Mesenchymal stem cell (in vitro differentiated cells and primary cell): ENCODE results near the gene BRD4.

Experiments
- DNase-seq: peaks from one replicate; pipeline ENCODE4 v3.0.0-alpha.2; 2013
- H2AFZ ChIP-seq: one replicate; pipeline ENCODE4 v1.6.1; 2013; ENCODE audit warnings: low read depth, mild to moderate bottlenecking, control low read depth, inconsistent platforms, low read length, moderate library complexity
- H2AK5ac ChIP-seq: 2 replicates; pipeline ENCODE4 v1.6.1; 2013; ENCODE audit warnings: low read length, moderate library complexity, mild to moderate bottlenecking, inconsistent platforms; ENCODE audit not compliant: severe bottlenecking
- H2BK120ac ChIP-seq: one replicate; pipeline ENCODE4 v1.6.1; 2013; ENCODE audit warnings: low read depth, mild to moderate bottlenecking, inconsistent platforms, low read length, moderate library complexity
- H2BK12ac ChIP-seq, 2 experiments: one replicate each; pipeline ENCODE4 v1.6.1; 2013; ENCODE audit warnings: inconsistent platforms in 2 of 2, low read length in 2 of 2, mild to moderate bottlenecking in 2 of 2, moderate library complexity in 2 of 2, control low read depth in 1 of 2
- H2BK15ac ChIP-seq: one replicate; pipeline ENCODE4 v1.6.1; 2013; ENCODE audit warnings: mild to moderate bottlenecking, low read depth, inconsistent platforms; ENCODE audit not compliant: poor library complexity, severe bottlenecking
- H2BK5ac ChIP-seq: 2 replicates; pipeline ENCODE4 v1.6.1; 2013; ENCODE audit warnings: low read depth, mild to moderate bottlenecking, low read length, control low read depth, inconsistent platforms; ENCODE audit not compliant: poor library complexity, severe bottlenecking
- H3K14ac ChIP-seq, 2 experiments: one replicate each; pipeline ENCODE4 v1.6.1; 2013; ENCODE audit warnings: inconsistent platforms in 2 of 2, low read length in 2 of 2, control low read depth in 1 of 2, mild to moderate bottlenecking in 1 of 2, moderate library complexity in 1 of 2
- H3K18ac ChIP-seq, 2 experiments: one replicate each; pipeline ENCODE4 v1.6.1; 2013; ENCODE audit warnings: inconsistent platforms in 2 of 2, low read length in 2 of 2, control low read depth in 1 of 2, low read depth in 1 of 2, mild to moderate bottlenecking in 1 of 2
- H3K23ac ChIP-seq, 2 experiments: one replicate each; pipeline ENCODE4 v1.6.1; 2013; ENCODE audit warnings: inconsistent platforms in 2 of 2, low read length in 2 of 2, mild to moderate bottlenecking in 2 of 2, moderate library complexity in 2 of 2, control low read depth in 1 of 2
- H3K27ac ChIP-seq: 2 replicates; pipeline ENCODE4 v1.5.1; 2013; ENCODE audit warnings: mild to moderate bottlenecking, moderate library complexity, low read length, control low read depth, inconsistent platforms; ENCODE audit not compliant: poor library complexity, severe bottlenecking
- H3K27me3 ChIP-seq, 2 experiments: 2 replicates each; pipeline versions ENCODE4 v1.6.1 to v1.7.0; 2013; ENCODE audit warnings: low read length in 2 of 2, mild to moderate bottlenecking in 2 of 2, moderate library complexity in 2 of 2, control low read depth in 1 of 2, inconsistent platforms in 1 of 2; ENCODE audit not compliant: control insufficient read depth in 1 of 2, insufficient read depth in 1 of 2
- H3K36me3 ChIP-seq, 2 experiments: 2 replicates each; pipeline versions ENCODE4 v1.6.1 to v1.7.0; 2013; ENCODE audit warnings: low read length in 2 of 2, control low read depth in 1 of 2, inconsistent platforms in 1 of 2, low read depth in 1 of 2, mild to moderate bottlenecking in 1 of 2; ENCODE audit not compliant: insufficient read depth in 2 of 2, control insufficient read depth in 1 of 2
- H3K4ac ChIP-seq, 2 experiments: one replicate each; pipeline ENCODE4 v1.6.1; 2013; ENCODE audit warnings: inconsistent platforms in 2 of 2, low read length in 2 of 2, mild to moderate bottlenecking in 2 of 2, moderate library complexity in 2 of 2, control low read depth in 1 of 2, low read depth in 1 of 2
- H3K4me1 ChIP-seq: 2 replicates; pipeline ENCODE4 v1.6.1; 2013; ENCODE audit warnings: low read depth, low read length, control low read depth; ENCODE audit not compliant: control insufficient read depth, insufficient read depth
- H3K4me2 ChIP-seq: 2 replicates; pipeline ENCODE4 v1.6.1; 2013; ENCODE audit warnings: low read length, mild to moderate bottlenecking, inconsistent platforms; ENCODE audit not compliant: poor library complexity, severe bottlenecking
- H3K4me3 ChIP-seq, 2 experiments: 2 replicates each; pipeline versions ENCODE4 v1.5.1 to v1.7.0; 2013; ENCODE audit warnings: low read length in 2 of 2, mild to moderate bottlenecking in 2 of 2, control low read depth in 1 of 2, low read depth in 1 of 2; ENCODE audit not compliant: insufficient read depth in 1 of 2
- H3K79me1 ChIP-seq: replicated peaks from 2 replicates; pipeline ENCODE4 v1.6.1; 2013; ENCODE audit warnings: mild to moderate bottlenecking, control low read depth, low read length, inconsistent platforms; ENCODE audit not compliant: poor library complexity, severe bottlenecking
- H3K9ac ChIP-seq: 2 replicates; pipeline ENCODE4 v1.7.0; 2013; ENCODE audit warnings: mild to moderate bottlenecking, low read length, moderate library complexity
- H3K9me3 ChIP-seq: 2 replicates; pipeline ENCODE4 v1.7.0; 2013; ENCODE audit warnings: mild to moderate bottlenecking, low read length; ENCODE audit not compliant: control insufficient read depth
- H4K8ac ChIP-seq: one replicate; pipeline ENCODE4 v1.6.1; 2013; ENCODE audit warnings: inconsistent platforms, mild to moderate bottlenecking, low read length, moderate library complexity
- H4K91ac ChIP-seq: one replicate; pipeline ENCODE4 v1.6.1; 2013; ENCODE audit warnings: mild to moderate bottlenecking, low read length, inconsistent platforms
- WGBS: methylation state at CpG from one replicate; pipeline ENCODE4 v1.1.7; 2013; ENCODE audit warnings: mixed read lengths; 5-methylcytosine and 5-hydroxymethylcytosine counted together

BRD4 gene

GRCh38 chr19:15262011-15262410 is 70.3 kb downstream of the BRD4 start:
- Histone ChIP-seq H2AFZ (no peak overlapping the region), H2BK5ac (no peak overlapping the region), H2BK12ac (no peak overlapping the region), H3K79me1 (peaks cover 39% of the 10 kb centered on the region), H3K27me3 (no peaks in the 10 kb centered on the region), H3K23ac (no peak overlapping the region), H3K4me3 (no peak overlapping the region), H2AK5ac (no peak overlapping the region), H3K14ac (no peak overlapping the region), H2BK15ac (no peak overlapping the region), H3K27ac (no peak overlapping the region), H3K4me2 (no peak overlapping the region), H2BK120ac (no peak overlapping the region), H3K4ac (no peak overlapping the region), H3K9me3 (no peaks in the 10 kb centered on the region), H3K36me3 (peaks cover 84 to 90% of the 10 kb centered on the region in 2 experiments), H3K4me1 (peaks cover 46% of the 10 kb centered on the region), H4K91ac (no peak overlapping the region), H4K8ac (no peak overlapping the region), H3K9ac (no peak overlapping the region), H3K18ac (no peak overlapping the region)
- no peak for DNase-seq
- WGBS, result 98% methylated on average over 3 of the region's 4 CpGs

GRCh38 chr19:15260939-15261338 is 71.4 kb downstream of the BRD4 start:
- peak; percentile 21 for DNase-seq
- 93% methylated on average over 8 of the region's 8 CpGs for WGBS
- Histone ChIP-seq H3K27me3 (no peaks in the 10 kb centered on the region), H3K27ac (no peak overlapping the region), H4K91ac (no peak overlapping the region), H3K4me1 (peaks cover 39% of the 10 kb centered on the region), H3K14ac (no peak overlapping the region), H3K4me3 (no peak overlapping the region), H3K23ac (no peak overlapping the region), H3K18ac (no peak overlapping the region), H3K9me3 (no peaks in the 10 kb centered on the region), H2BK5ac (no peak overlapping the region), H3K4me2 (no peak overlapping the region), H2AK5ac (no peak overlapping the region), H2BK15ac (no peak overlapping the region), H4K8ac (no peak overlapping the region), H3K36me3 (peaks cover 87 to 91% of the 10 kb centered on the region in 2 experiments), H2BK120ac (no peak overlapping the region), H3K4ac (no peak overlapping the region), H3K9ac (no peak overlapping the region), H3K79me1 (peaks cover 48% of the 10 kb centered on the region), H2AFZ (no peak overlapping the region), H2BK12ac (no peak overlapping the region)

GRCh38 chr19:15259907-15260306 is 72.4 kb downstream of the BRD4 start:
- H2AK5ac ChIP-seq, result no peak overlapping the region
- DNase-seq, result no peak
- peak overlapping the region; percentile 27 for H3K27ac ChIP-seq
- no peak overlapping the region for H3K4me2 ChIP-seq
- peaks cover 89 to 96% of the 10 kb centered on the region in 2 experiments for H3K36me3 ChIP-seq
- no peaks in the 10 kb centered on the region for H3K27me3 ChIP-seq
- H3K23ac ChIP-seq, result no peak overlapping the region
- peaks cover 56% of the 10 kb centered on the region for H3K79me1 ChIP-seq
- H3K4ac ChIP-seq, result no peak overlapping the region
- no peak overlapping the region for H3K14ac ChIP-seq
- no peak overlapping the region for H2BK15ac ChIP-seq
- no peak overlapping the region for H3K4me3 ChIP-seq
- no peak overlapping the region for H2BK5ac ChIP-seq
- H2BK120ac ChIP-seq, result no peak overlapping the region
- H4K91ac ChIP-seq, result no peak overlapping the region
- H3K4me1 ChIP-seq, result peaks cover 30% of the 10 kb centered on the region
- H3K18ac ChIP-seq, result no peak overlapping the region
- WGBS, result 98% methylated on average over 5 of the region's 5 CpGs
- no peak overlapping the region for H2BK12ac ChIP-seq
- no peak overlapping the region for H3K9ac ChIP-seq
- no peaks in the 10 kb centered on the region for H3K9me3 ChIP-seq
- no peak overlapping the region for H2AFZ ChIP-seq
- no peak overlapping the region for H4K8ac ChIP-seq

- Histone ChIP-seq H2BK5ac (no peak overlapping the region), H4K8ac (no peak overlapping the region), H2BK15ac (no peak overlapping the region), H3K4me3 (no peak overlapping the region), H2AK5ac (no peak overlapping the region), H3K79me1 (peaks cover 67% of the 10 kb centered on the region), H3K4me2 (no peak overlapping the region), H3K36me3 (peaks cover 89 to 96% of the 10 kb centered on the region in 2 experiments), H2BK12ac (no peak overlapping the region), H3K4me1 (peaks cover 23% of the 10 kb centered on the region), H3K9ac (no peak overlapping the region), H3K9me3 (no peaks in the 10 kb centered on the region), H3K27me3 (no peaks in the 10 kb centered on the region), H3K14ac (no peak overlapping the region), H3K23ac (no peak overlapping the region), H3K27ac (no peak overlapping the region), H2BK120ac (no peak overlapping the region), H4K91ac (no peak overlapping the region), H3K4ac (no peak overlapping the region), H2AFZ (no peak overlapping the region), H3K18ac (no peak overlapping the region)
- DNase-seq, result no peak
- 94% methylated on average over 6 of the region's 6 CpGs for WGBS
Observed at GRCh38 chr19:15257782-15258181, 74.6 kb downstream of the BRD4 start.
